Retina (tissue), 1 donor: ENCODE results near the gene ACMSD.
"Not testable (repeated sequence)": the region's sequence is repeated elsewhere in the genome, so short reads cannot be mapped to it uniquely, and the experiment has no call there.

ENCODE experiments used
- DNase-seq: peaks from one replicate; pipeline ENCODE4 v3.0.0-alpha.2; 2016

The ACMSD gene

GRCh38 chr2:134907441-134908116 lies 69.2 kb downstream of the ACMSD start:
- DNase-seq, result not testable (repeated sequence)

GRCh38 chr2:134910763-134911399 lies 72.5 kb downstream of the ACMSD start:
- no peak for DNase-seq

DNA sequence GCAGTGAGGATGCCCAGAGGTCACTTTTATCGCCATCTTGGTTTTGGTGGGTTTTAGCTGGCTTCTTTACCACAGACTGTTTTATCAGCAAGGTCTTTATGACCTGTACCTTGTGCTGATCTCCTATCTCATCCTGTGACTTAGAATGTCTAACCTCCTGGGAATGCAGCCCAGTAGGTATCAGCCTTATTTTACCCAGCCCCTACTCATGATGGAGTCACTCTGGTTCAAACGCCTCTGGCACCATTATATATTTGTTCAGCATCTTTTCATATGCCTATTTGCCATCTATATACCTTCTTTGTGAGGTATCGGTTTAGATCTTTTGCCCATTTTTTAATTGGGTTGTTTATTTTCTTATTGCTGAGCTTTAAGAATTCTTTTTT lies 73.0 kb downstream of the ACMSD start:
- DNase-seq, result no peak

GRCh38 chr2:134912361-134912760 lies 73.9 kb downstream of the ACMSD start:
- no peak for DNase-seq

- no peak for DNase-seq
These were observed 79.0 kb downstream of the ACMSD start for GRCh38 chr2:134917360-134917865.

GRCh38 chr2:134917888-134918525 lies 79.6 kb downstream of the ACMSD start:
- DNase-seq, result peak; percentile 95

DNA sequence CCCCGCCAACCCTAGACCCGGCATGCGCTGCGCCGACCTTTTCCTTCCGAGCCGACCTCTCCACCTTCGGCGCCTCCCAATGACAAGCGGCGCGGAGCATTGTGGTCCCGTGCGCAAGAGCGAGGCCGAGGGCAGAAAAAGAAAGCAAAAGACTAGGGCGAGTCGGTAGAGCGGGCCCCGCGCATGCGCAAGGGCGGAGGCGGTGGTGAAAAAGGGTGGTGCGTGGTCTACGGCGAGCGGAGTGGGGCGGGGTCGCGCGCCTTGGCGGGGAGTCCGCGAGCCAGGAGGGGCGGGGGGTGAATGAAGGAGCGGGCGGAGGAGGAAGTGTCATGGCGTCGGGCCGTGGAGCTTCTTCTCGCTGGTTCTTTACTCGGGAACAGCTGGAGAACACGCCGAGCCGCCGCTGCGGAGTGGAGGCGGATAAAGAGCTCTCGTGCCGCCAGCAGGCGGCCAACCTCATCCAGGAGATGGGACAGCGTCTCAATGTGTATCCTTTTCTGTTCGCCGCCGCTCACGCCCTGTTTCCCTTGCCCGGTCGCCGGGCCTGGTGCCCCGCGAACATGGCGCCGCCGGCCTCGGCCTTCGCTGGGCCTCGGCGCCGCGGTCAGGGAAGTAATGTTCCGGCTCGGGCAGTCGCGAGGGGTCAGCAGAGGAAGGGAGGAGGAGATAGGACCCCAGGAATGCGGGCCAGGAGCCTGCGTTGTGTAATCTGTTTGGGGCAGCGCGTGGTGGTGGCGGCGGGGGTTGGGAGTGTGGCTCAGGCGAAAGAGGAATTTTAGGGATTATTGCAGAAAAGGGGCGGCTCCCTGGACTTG lies 80.3 kb downstream of the ACMSD start, which contains the start of gene CCNT2:
CCNT2 (plus strand) TSS at position 297 of the 815 bp plus-strand sequence; CDS start at position 330, 33 bp downstream.
- DNase-seq, result peak; percentile 97

DNA sequence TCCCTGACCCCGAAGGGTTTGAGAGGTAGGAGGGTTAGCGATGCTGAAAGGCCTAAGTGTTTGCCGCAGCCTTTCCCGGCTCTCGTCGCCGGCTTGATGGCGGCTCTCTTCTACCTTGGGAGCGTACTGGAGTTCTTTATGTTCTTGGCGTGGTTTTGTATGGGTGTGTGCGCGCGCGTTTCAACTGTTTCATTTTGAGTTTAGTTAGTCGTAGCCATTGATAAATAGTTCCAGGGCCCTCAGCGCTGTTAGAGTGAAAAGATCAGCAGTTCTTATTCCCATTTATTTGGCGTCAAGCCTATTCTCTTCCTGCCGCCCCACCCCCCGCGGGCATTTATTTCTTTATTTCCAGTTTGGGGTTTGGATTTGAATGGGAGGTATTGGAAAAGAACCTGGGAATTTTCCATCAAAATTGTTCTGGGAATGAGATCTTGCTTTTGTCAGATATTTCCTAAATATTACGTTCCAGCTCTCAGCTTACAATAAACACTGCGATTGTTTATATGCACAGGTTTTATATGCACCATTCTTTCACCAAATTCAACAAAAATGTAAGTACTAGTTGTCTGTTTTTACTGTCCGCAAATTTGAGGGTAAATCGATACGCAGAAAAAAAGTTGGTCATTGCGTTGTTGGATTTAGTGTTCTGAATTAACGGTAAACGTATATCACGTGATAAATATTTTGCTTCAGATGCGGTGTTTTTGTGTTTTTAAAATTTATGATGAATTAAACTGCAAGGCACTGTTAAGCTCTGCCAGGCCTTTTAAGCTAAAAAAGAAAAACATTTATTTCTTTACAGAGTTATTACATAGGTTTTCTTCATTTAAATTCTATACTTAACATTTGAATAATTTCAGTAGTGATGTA lies 81.2 kb downstream of the ACMSD start:
- DNase-seq, result no peak

GRCh38 chr2:134924912-134925311 lies 86.5 kb downstream of the ACMSD start:
- no peak for DNase-seq

- DNase-seq, result no peak
These were observed 88.0 kb downstream of the ACMSD start for GRCh38 chr2:134926231-134926931.

DNA sequence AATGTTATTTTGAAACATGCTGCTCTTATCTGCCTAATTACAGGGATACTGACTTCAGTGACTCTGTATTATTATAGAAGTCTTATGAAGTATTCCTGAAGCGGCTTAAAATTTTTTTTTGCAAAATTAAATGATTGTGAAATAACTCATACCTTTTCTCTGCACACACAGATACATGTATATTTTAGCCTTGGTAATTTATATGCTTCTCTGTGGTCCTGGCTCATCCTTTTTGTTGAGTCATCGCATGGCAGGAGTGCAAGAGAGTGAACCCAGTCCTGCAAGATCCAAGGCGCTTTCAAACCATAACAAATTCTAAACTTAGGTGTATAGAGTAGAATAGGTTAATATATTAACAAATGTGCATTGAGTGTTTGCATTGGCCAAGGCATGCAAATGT lies 88.8 kb downstream of the ACMSD start:
- DNase-seq, result no peak

DNA sequence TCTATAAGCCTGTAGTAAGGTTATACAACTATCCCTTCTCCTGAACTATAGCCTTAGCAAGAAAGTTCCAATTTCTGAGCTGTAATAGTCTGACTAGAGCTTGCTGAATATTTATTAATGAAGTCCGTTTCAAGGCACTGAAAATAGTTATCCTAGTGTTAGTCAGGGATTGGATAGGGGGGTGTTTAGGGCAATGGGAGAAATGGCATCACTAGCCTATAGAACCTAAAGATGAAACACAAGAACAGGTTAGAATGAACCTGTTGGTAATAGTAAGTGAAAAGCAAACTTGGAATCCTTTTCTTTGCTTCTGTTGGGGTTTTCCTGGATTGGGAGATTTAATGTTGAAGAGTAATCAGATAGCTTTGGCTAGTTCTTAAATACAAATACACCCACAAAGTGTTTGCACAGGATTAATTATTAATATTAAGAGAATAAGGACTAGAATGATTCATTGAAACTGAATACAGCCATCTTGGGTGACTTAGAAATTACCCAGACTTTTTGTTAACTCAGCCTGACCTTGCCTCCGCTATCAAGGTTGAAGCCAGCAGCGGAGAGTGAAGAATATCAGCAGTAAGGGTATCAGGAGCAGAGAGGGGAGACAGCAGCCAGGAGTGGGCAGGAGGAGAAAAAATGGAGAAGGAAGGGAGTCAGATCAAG lies 94.6 kb downstream of the ACMSD start:
- DNase-seq, result no peak

DNA sequence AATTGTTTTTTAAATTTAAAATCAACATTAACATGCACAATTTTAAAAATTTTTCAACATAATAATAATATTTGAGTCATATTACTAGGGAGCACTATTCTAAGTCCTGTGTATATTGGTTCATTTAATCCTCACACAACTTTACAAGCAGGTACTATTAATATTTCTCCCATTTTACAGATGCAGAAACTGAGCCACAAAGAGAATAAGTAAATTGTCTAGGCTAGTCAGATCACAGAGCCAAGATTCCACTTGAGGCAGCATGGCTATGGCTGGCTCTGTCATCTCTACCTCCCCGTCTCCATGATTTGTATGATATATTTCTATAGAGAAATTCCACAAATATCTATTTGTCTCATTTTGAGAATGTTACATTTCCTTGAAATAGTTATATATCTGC lies 95.3 kb downstream of the ACMSD start:
- no peak for DNase-seq

DNA sequence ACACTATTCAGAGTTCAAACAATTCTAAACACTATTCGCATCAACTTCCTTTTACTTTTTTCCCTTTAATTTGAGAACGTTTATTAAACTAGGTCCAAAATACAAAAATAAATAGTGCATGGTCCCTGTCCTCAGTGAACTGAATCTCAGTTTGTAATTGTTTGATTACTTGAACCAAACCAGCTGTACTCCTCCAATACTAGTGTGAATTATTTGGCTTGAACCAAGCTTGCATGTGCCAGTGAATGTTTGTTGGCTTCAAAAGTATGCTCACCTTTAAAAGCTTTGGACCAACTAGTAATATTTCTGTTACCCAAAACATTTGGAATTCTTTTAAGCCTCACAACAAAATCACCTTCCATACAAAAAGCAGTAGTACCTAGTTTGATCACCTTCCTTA lies 95.7 kb downstream of the ACMSD start:
- DNase-seq, result no peak

- no peak for DNase-seq
These were observed 96.2 kb downstream of the ACMSD start for GRCh38 chr2:134934641-134935040.

GRCh38 chr2:134936691-134937090 lies 98.3 kb downstream of the ACMSD start:
- DNase-seq, result no peak

GRCh38 chr2:134943540-134943939 lies 105.1 kb downstream of the ACMSD start:
- no peak for DNase-seq

DNA sequence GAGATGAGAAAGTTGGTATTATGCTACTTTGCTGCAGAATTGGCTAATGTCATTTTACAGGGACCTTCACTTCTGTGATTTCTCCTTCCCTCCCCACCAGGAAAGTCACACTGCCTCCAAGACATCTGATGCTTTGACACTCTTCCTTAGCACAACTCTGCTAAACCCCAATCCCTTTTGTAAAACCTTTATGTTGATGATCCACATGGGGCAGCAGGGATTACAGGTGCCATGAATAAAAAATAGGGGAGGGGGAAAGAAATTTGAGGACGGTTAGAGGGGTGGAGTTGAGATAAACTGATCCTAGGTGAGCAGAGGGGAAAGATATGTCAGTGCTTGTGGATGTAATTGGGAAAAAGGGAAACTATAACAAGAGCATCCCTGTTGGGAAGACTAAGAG lies 106.6 kb downstream of the ACMSD start:
- no peak for DNase-seq

DNA sequence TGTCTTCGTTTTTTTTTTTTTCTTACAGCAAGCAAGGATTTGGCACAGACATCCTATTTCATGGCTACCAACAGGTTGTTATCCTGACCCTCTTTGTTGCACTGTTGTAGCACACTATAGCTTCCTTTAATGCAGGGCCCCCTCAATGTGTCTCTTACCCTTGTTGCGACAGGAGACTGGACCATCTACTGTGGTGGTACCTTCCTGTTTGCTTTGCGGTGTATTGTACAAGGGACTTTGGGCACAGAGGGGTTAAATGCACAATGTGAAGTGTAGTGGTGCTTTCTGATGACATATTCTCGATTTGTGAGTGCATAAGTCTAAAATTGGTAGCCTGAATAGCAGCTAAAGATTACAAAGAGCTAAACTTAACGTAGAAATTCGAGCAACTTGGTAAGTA lies 107.7 kb downstream of the ACMSD start:
- no peak for DNase-seq

GRCh38 chr2:134949981-134950708 lies 111.7 kb downstream of the ACMSD start:
- DNase-seq, result no peak
